ENCODE measurements around the gene CFL1.

DNA sequence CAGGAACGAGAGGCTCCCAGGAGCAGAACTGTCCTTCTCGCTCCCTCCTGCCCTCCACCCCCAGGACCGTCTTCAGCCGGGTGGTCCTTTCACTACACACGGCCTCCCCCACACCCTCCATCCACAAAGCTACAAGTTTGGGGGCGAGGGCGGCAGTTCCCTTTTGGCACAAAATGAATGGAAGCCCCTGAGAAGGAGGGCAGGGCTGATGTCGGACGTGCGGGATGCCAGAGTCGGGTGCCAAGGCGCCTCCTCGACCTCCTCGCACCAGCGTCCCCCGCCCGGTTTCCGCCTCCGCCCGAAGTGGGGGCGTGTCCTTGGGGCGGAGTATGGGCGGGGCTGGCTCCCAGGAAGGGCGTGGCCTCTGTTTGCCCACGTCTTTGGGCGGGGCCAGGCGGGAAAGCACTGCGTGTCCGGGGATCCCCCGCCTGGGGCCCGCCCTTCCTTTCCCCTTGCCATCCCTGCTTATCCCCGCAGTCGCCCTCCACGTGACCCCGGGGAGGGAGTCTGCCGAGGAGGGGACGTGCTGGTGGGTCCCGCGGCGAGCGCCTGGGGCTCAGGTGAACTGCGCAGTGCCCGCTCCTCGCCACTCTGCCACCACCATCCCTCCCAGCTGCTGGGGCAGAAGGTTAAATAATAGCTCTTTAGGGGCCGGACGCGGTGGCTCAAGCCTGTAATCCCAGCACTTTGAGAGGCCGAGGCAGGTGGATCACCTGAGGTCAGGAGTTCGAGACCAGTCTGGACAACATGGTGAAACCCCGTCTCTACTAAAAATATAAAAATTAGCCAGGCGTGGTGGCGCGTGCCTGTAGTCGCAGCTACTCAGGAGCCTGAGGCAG, 15.6 kb upstream of the CFL1 start:
- TF ChIP-seq, protein P1, sequence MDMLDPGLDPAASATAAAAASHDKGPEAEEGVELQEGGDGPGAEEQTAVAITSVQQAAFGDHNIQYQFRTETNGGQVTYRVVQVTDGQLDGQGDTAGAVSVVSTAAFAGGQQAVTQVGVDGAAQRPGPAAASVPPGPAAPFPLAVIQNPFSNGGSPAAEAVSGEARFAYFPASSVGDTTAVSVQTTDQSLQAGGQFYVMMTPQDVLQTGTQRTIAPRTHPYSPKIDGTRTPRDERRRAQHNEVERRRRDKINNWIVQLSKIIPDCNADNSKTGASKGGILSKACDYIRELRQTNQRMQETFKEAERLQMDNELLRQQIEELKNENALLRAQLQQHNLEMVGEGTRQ (IDR thresholded peaks at IDR 0.05; ENCODE audit: borderline replicate concordance, low read depth, low read length), result peak; percentile 78
- TF ChIP-seq CTCF (IDR thresholded peaks at IDR 0.05) (no peak), POLR2AphosphoS5 (IDR thresholded peaks at IDR 0.05; ENCODE audit: low read depth, low read length) (peak; percentile 75), GABPA (IDR thresholded peaks at IDR 0.05; ENCODE audit: low read depth) (peak; percentile 64), FOXM1 (IDR thresholded peaks at IDR 0.05; ENCODE audit: low read depth) (no peak), NRF1 (IDR thresholded peaks at IDR 0.05; ENCODE audit: low read depth, low read length) (no peak)

Measured in SK-N-SH (cell line).